B cell (primary cell): ENCODE data around the gene ZIC3. TPM values are rescaled to one million over a fixed set of nuclear protein-coding genes. Genes with fewer than 3 reads are reported as not detected.

Experiments used
- ATAC-seq: fragments of 200-7000 bp; cut with Tn5 transposase; one replicate; pipeline ENCODE4 v1.10.0; 2021; ENCODE audit warnings: low read depth, mild to moderate bottlenecking, moderate number of reproducible peaks, moderate library complexity
- CTCF ChIA-PET: fragments of 350-600 bp; sonication (Branson Sonifier 250); formaldehyde crosslinking; loops from one replicate; lab custom pipeline; 2021; ENCODE audit warnings: antibody characterized with exemption, inconsistent platforms; lab: Charles Lee
- POLR2A ChIA-PET: fragments of 350-600 bp; sonication (Branson Sonifier 250); formaldehyde crosslinking; loops from one replicate; lab custom pipeline; 2021; ENCODE audit warnings: antibody characterized with exemption; lab: Charles Lee
- DNase-seq: peaks from one replicate; pipeline ENCODE4 v3.0.0; 2013
- H2AFZ ChIP-seq: 2 replicates; pipeline ENCODE4 v1.6.1; 2012; ENCODE audit warnings: mild to moderate bottlenecking, low read depth, low read length; ENCODE audit not compliant: insufficient read depth, poor library complexity, severe bottlenecking
- H3K27ac ChIP-seq, 2 donors: 1 replicate in 1 of 2; 2 replicates in 1 of 2; pipeline ENCODE4 v1.5.1; 2012 to 2013; ENCODE audit warnings: low read length in 2 of 2, mild to moderate bottlenecking in 2 of 2, moderate library complexity in 1 of 2
- H3K27me3 ChIP-seq, 4 experiments: fragments of 200-600 bp in 1 of 4; sonication (generic) in 1 of 4; replicated peaks in 1 of 4; 1 replicate in 2 of 4; 2 replicates in 2 of 4; pipeline versions ENCODE4 v1.6.1 to v1.7.0; 2013 to 2016; ENCODE audit warnings: low read length in 3 of 4, mild to moderate bottlenecking in 2 of 4, mixed read lengths in 1 of 4, moderate library complexity in 1 of 4; ENCODE audit not compliant: insufficient read depth in 4 of 4, control insufficient read depth in 3 of 4; ENCODE audit errors: control extremely low read depth in 1 of 4
- H3K36me3 ChIP-seq, 2 experiments: replicated peaks in 1 of 2; 1 replicate in 1 of 2; 2 replicates in 1 of 2; pipeline versions ENCODE4 v1.6.1 to v1.7.1; 2013; ENCODE audit warnings: low read length in 1 of 2; ENCODE audit not compliant: insufficient read depth in 2 of 2, control insufficient read depth in 1 of 2; ENCODE audit errors: control extremely low read depth in 1 of 2, extremely low read depth in 1 of 2
- H3K4me1 ChIP-seq, 2 donors: fragments of 200-600 bp in 1 of 2; sonication (generic) in 1 of 2; 1 replicate in 1 of 2; 2 replicates in 1 of 2; pipeline versions ENCODE4 v1.5.1 to v1.6.1; 2013 to 2017; ENCODE audit warnings: low read length in 2 of 2; ENCODE audit not compliant: control insufficient read depth in 2 of 2, insufficient read depth in 2 of 2
- H3K4me2 ChIP-seq: replicated peaks from 2 replicates; pipeline ENCODE3; 2012; ENCODE audit warnings: mild to moderate bottlenecking, low read depth, low read length; ENCODE audit not compliant: poor library complexity, severe bottlenecking
- H3K4me3 ChIP-seq, 5 experiments: fragments of 200-600 bp in 1 of 5; sonication (generic) in 1 of 5; 1 replicate in 3 of 5; 2 replicates in 2 of 5; pipeline versions ENCODE4 v1.5.1 to v1.7.0; 2011 to 2016; ENCODE audit warnings: low read length in 4 of 5, mild to moderate bottlenecking in 4 of 5, low read depth in 2 of 5, control low read depth in 1 of 5, moderate library complexity in 1 of 5; ENCODE audit not compliant: insufficient read depth in 1 of 5; ENCODE audit errors: control extremely low read depth in 1 of 5, extremely low read depth in 1 of 5
- H3K79me2 ChIP-seq: fragments of 200-600 bp; sonication (generic); one replicate; pipeline ENCODE4 v1.6.0; 2016; ENCODE audit warnings: low read length; ENCODE audit not compliant: control insufficient read depth, insufficient read depth
- H3K9ac ChIP-seq: fragments of 200-600 bp; sonication (generic); 2 replicates; pipeline ENCODE4 v1.6.1; 2017; ENCODE audit warnings: mild to moderate bottlenecking, low read length, moderate library complexity
- H3K9me3 ChIP-seq, 3 donors: one replicate each; pipeline versions ENCODE4 v1.6.1 to v1.7.1; 2013; ENCODE audit warnings: low read length in 2 of 3; ENCODE audit not compliant: control insufficient read depth in 2 of 3, insufficient read depth in 1 of 3; ENCODE audit errors: control extremely low read depth in 1 of 3
- H4K20me1 ChIP-seq: 2 replicates; pipeline ENCODE4 v1.6.0; 2012; ENCODE audit warnings: mild to moderate bottlenecking, low read length; ENCODE audit not compliant: insufficient read depth, control insufficient read depth, poor library complexity, severe bottlenecking
- H3K27ac Mint-ChIP-seq: one replicate; pipeline ENCODE4 v1.8.0; 2021; ENCODE audit warnings: mixed read lengths
- H3K27me3 Mint-ChIP-seq: one replicate; pipeline ENCODE4 v1.8.0; 2021; ENCODE audit warnings: mixed read lengths
- H3K4me1 Mint-ChIP-seq: one replicate; pipeline ENCODE4 v1.8.0; 2021; ENCODE audit warnings: mixed read lengths
- H3K4me3 Mint-ChIP-seq: one replicate; pipeline ENCODE4 v1.8.0; 2021; ENCODE audit warnings: mixed read lengths
- H3K9me3 Mint-ChIP-seq: one replicate; pipeline ENCODE4 v1.8.0; 2022; ENCODE audit warnings: mixed read lengths; ENCODE audit not compliant: insufficient read depth
- CTCF ChIP-seq: fragments of 200-600 bp; IDR thresholded peaks from one replicate; pipeline ENCODE4 v1.8.0; 2022; ENCODE audit warnings: antibody characterized with exemption, mild to moderate bottlenecking
- EZH2 ChIP-seq: IDR thresholded peaks from 2 replicates; pipeline ENCODE4 v1.6.1; 2012; ENCODE audit warnings: borderline replicate concordance, low read depth, mild to moderate bottlenecking, moderate library complexity, low read length; ENCODE audit not compliant: insufficient read depth, poor library complexity, severe bottlenecking
- WGBS: methylation state at CpG from one replicate; pipeline ENCODE4 v1.1.5; 2013; ENCODE audit warnings: missing lambda C conversion rate; ENCODE audit not compliant: insufficient coverage; 5-methylcytosine and 5-hydroxymethylcytosine counted together
- intact Hi-C: fragments of 100-400 bp; cut with micrococcal nuclease; formaldehyde crosslinking; loops from one replicate; pipeline ENCODE4 v1.10.0; 2022
- polyA plus RNA-seq: library from polyadenylated mRNA; depleted of rRNA; stranded (reverse); fragments of >200 nt; gene quantifications from 2 replicates; pipeline ENCODE4 v1.2.3, GENCODE V29; 2012
- total RNA-seq, 2 donors: library from RNA; stranded (reverse); fragments of 120-200 nt in 1 of 2; gene quantifications; 1 replicate in 1 of 2; 2 replicates in 1 of 2; pipeline versions ENCODE4 v1.2.3 to v1.2.4, GENCODE V29; 2013 to 2022

ZIC3 gene
- total and polyA plus RNA-seq, 2 donors (not counting 1 experiment from before 2014, with no cell fraction given) = not detected

GRCh38 chrX:137575596-137576255 is 9.8 kb downstream of the ZIC3 start:
- Histone ChIP-seq H2AFZ (no peak overlapping the region), H4K20me1 (no peaks in the 10 kb centered on the region), H3K79me2 (no peaks in the 10 kb centered on the region), H3K36me3 (no peaks in the 10 kb centered on the region), H3K27me3 (peaks cover 0 to 22% (median 9%) of the 10 kb centered on the region in 4 experiments), H3K4me3 (no peak overlapping the region), H3K4me1 (no peaks in the 10 kb centered on the region), H3K4me2 (no peak overlapping the region), H3K9me3 (peaks cover 0 to 2% (median 0%) of the 10 kb centered on the region in 3 donors), H3K27ac (no peak overlapping the region), H3K9ac (no peak overlapping the region)
- no peaks in the 10 kb centered on the region for H3K4me1 Mint-ChIP-seq
- DNase-seq (no peak), ATAC-seq (no peak)
- ChIA-PET CTCF (no interaction called here), POLR2A (no interaction called here)
- H3K4me3 Mint-ChIP-seq = no peak overlapping the region
- H3K27ac Mint-ChIP-seq = no peak overlapping the region
- TF ChIP-seq CTCF (no peak), EZH2 (no peak)
- WGBS = 25% methylated on average over 6 of the region's 13 CpGs
- H3K9me3 Mint-ChIP-seq = no peaks in the 10 kb centered on the region
- peaks cover 33% of the 10 kb centered on the region for H3K27me3 Mint-ChIP-seq
- intact Hi-C loops = no loop called here

- Histone ChIP-seq H3K27me3 (no peaks in the 10 kb centered on the region), H3K27ac (no peak overlapping the region), H2AFZ (no peak overlapping the region), H3K4me2 (no peak overlapping the region), H3K4me1 (no peaks in the 10 kb centered on the region), H3K9me3 (no peaks in the 10 kb centered on the region), H3K9ac (no peak overlapping the region), H4K20me1 (no peaks in the 10 kb centered on the region), H3K79me2 (no peaks in the 10 kb centered on the region), H3K36me3 (no peaks in the 10 kb centered on the region), H3K4me3 (no peak overlapping the region)
- ATAC-seq (no peak), DNase-seq (no peak)
- POLR2A ChIA-PET = no interaction called here
- Mint-ChIP-seq H3K27ac (no peak overlapping the region), H3K4me3 (no peak overlapping the region), H3K4me1 (no peaks in the 10 kb centered on the region), H3K27me3 (peaks cover 4% of the 10 kb centered on the region), H3K9me3 (no peaks in the 10 kb centered on the region)
- intact Hi-C loops = no loop called here
- no CpG with 5 or more reads among the region's 2 CpGs for WGBS
- CTCF ChIA-PET = no interaction called here
- TF ChIP-seq CTCF (no peak), EZH2 (no peak)
These were observed 21.2 kb downstream of the ZIC3 start for GRCh38 chrX:137587151-137587550.
